Transverse colon (tissue), 4 donors: ENCODE results near the gene GGT1. TPM values are rescaled to one million over a fixed set of nuclear protein-coding genes. Genes with fewer than 3 reads are reported as not detected.
"Not testable (repeated sequence)": the region's sequence is repeated elsewhere in the genome, so short reads cannot be mapped to it uniquely, and the experiment has no call there.

Source experiments
- DNase-seq: peaks from one replicate; pipeline ENCODE4 v3.0.0-alpha.2; 2019
- H3K27ac ChIP-seq, 4 donors: fragments of 200-600 bp; sonication (generic); 2 replicates each; pipeline ENCODE4 v1.5.1; 2016 to 2018; ENCODE audit warnings: inconsistent platforms in 4 of 4
- H3K27me3 ChIP-seq: fragments of 200-600 bp; sonication (generic); 2 replicates; pipeline ENCODE4 v1.5.1; 2017; ENCODE audit warnings: inconsistent platforms
- H3K36me3 ChIP-seq, 4 donors: fragments of 200-600 bp; sonication (generic); 2 replicates each; pipeline ENCODE4 v1.5.1; 2017 to 2019; ENCODE audit warnings: inconsistent platforms in 4 of 4
- H3K4me1 ChIP-seq, 4 donors: fragments of 200-600 bp; sonication (generic); 2 replicates each; pipeline ENCODE4 v1.5.1; 2017 to 2020; ENCODE audit warnings: inconsistent platforms in 4 of 4
- H3K4me3 ChIP-seq, 4 donors: fragments of 200-600 bp; sonication (generic); 1 replicate in 1 of 4; 2 replicates in 3 of 4; pipeline versions ENCODE4 v1.5.1 to v1.6.1; 2017 to 2019; ENCODE audit warnings: inconsistent platforms in 4 of 4
- H3K9me3 ChIP-seq, 2 donors: fragments of 200-600 bp; sonication (generic); 2 replicates each; pipeline ENCODE4 v1.5.1; 2017 to 2019; ENCODE audit warnings: inconsistent platforms in 2 of 2
- WGBS, 2 donors: methylation state at CpG; one replicate each; pipeline ENCODE4 v1.1.5; 2018; ENCODE audit warnings: low coverage in 1 of 2; 5-methylcytosine and 5-hydroxymethylcytosine counted together
- in situ Hi-C, 4 donors: fragments of 200-750 bp; cut with MboI; loops; one replicate each; pipeline versions ENCODE4 v1.15.0 to v1.15.1; 2017; ENCODE audit warnings: low sequenced_read_pairs in 3 of 4, low pct_ligation_motif_present in 1 of 4, low pct_unique_long_range_greater_than_20kb in 1 of 4
- intact Hi-C: fragments of 100-400 bp; cut with DNase I; formaldehyde crosslinking; loops from one replicate; pipeline ENCODE4 v1.15.1; 2023; ENCODE audit warnings: low total_unique reads
- total RNA-seq, 4 donors: library from RNA; depleted of rRNA; stranded (reverse); fragments of >200 nt; gene quantifications; one replicate each; pipeline ENCODE4 v1.1.0, GENCODE V29; 2016
- TF ChIP-seq, protein P1 (sequence below), 5 experiments: fragments of 200-600 bp in 3 of 5; fragments of 450-650 bp in 2 of 5; sonication (generic) in 3 of 5; IDR thresholded peaks; 1 replicate in 2 of 5; 2 replicates in 3 of 5; pipeline ENCODE4 v1.5.1; 2016 to 2017; ENCODE audit warnings: antibody characterized with exemption in 5 of 5, inconsistent platforms in 3 of 5, mild to moderate bottlenecking in 2 of 5, moderate library complexity in 1 of 5

Gene GGT1
- total RNA-seq, 4 donors from 2014 or later, result 52.4 to 167 (median 77.1) TPM

DNA sequence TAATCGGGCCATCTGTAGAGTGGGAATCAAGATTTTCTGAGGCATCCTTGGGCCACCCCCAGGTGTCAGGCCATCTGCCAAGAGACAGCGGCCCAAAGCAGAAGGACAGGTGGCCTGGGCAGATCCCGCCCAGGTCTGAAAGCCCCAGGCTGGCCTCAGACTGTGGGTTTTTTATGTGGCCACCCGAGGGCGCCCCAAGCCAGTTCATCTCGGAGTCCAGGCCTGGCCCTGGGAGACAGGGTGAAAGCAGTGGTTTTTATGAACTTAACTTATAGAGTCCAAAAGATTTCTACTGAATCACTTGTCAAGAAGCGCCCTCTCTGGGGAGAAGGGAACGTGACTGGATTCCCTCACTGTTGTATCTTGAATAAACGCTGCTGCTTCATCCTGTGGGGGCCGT is 47.9 kb downstream of the GGT1 start:
- in situ Hi-C loops, result loop anchor here in 1 of 4 donors (25.0 kb wide), 1 partner anchor 1314 kb away; no protein-coding TSS in a partner anchor
- H3K27me3 ChIP-seq, H3K9me3 ChIP-seq, H3K4me1 ChIP-seq, intact Hi-C loops, H3K27ac ChIP-seq, H3K4me3 ChIP-seq, H3K36me3 ChIP-seq: not testable (repeated sequence)
- peak; percentile 77 for DNase-seq
- WGBS, 2 donors, result no CpG with 5 or more reads among the region's 10 CpGs
- TF ChIP-seq, protein P1, sequence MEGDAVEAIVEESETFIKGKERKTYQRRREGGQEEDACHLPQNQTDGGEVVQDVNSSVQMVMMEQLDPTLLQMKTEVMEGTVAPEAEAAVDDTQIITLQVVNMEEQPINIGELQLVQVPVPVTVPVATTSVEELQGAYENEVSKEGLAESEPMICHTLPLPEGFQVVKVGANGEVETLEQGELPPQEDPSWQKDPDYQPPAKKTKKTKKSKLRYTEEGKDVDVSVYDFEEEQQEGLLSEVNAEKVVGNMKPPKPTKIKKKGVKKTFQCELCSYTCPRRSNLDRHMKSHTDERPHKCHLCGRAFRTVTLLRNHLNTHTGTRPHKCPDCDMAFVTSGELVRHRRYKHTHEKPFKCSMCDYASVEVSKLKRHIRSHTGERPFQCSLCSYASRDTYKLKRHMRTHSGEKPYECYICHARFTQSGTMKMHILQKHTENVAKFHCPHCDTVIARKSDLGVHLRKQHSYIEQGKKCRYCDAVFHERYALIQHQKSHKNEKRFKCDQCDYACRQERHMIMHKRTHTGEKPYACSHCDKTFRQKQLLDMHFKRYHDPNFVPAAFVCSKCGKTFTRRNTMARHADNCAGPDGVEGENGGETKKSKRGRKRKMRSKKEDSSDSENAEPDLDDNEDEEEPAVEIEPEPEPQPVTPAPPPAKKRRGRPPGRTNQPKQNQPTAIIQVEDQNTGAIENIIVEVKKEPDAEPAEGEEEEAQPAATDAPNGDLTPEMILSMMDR (IDR thresholded peaks at IDR 0.05), result peak in 4 of 5 experiments; percentile 9 to 30 (median 19)

GRCh38 chr22:24665395-24665794 is 62.4 kb downstream of the GGT1 start:
- intact Hi-C loops, H3K4me1 ChIP-seq, H3K27ac ChIP-seq, H3K9me3 ChIP-seq, H3K27me3 ChIP-seq, DNase-seq, H3K36me3 ChIP-seq, H3K4me3 ChIP-seq: not testable (repeated sequence)
- in situ Hi-C loops, result loop anchor here in 1 of 4 donors (25.0 kb wide), 1 partner anchor 1328 kb away; no protein-coding TSS in a partner anchor
- WGBS, 2 donors, result 84% methylated on average over 3 of the region's 3 CpGs; no CpG with 5 or more reads in 1 of the 2 donors

- H3K4me1 ChIP-seq, DNase-seq, H3K9me3 ChIP-seq, H3K36me3 ChIP-seq, intact Hi-C loops, H3K27me3 ChIP-seq, H3K4me3 ChIP-seq, H3K27ac ChIP-seq: not testable (repeated sequence)
- in situ Hi-C loops, result loop anchor here in 1 of 4 donors (25.0 kb wide), 1 partner anchor 1331 kb away; no protein-coding TSS in a partner anchor
- WGBS, 2 donors, result 86 to 100% methylated on average over 4 to 5 of the region's 10 CpGs
Measured at GRCh38 chr22:24667904-24668303, 64.9 kb downstream of the GGT1 start.

- intact Hi-C loops, H3K36me3 ChIP-seq, DNase-seq, H3K27me3 ChIP-seq, H3K4me3 ChIP-seq, H3K9me3 ChIP-seq, H3K4me1 ChIP-seq: not testable (repeated sequence)
- 43% methylated on average over 2 of the region's 2 CpGs; no CpG with 5 or more reads in 1 of the 2 donors for WGBS, 2 donors
- in situ Hi-C loops, result loop anchor here in 1 of 4 donors (25.0 kb wide), 1 partner anchor 1335 kb away; no protein-coding TSS in a partner anchor
- H3K27ac ChIP-seq, result peak overlapping the region in 1 of 4 donors; percentile 56
Measured at GRCh38 chr22:24672532-24672931, 69.5 kb downstream of the GGT1 start.

Other genes starting within 250 kb of the GGT1 start
- 1 to 10 TPM in 3 of 4 donors, not detected in 1; 3.0 to 6.2 (median 3.0) TPM for gene ADORA2A, start 175.6 kb upstream of the GGT1 start, total RNA-seq
- under 1 TPM in 1 of 4 donors, not detected in 3; 0.32 TPM for gene UPB1, start 107.9 kb upstream of the GGT1 start, total RNA-seq
- gene GUCD1, start 48.1 kb upstream of the GGT1 start, total RNA-seq, result 100 to 1,000 TPM in 3 of 4 donors, 10 to 100 TPM in 1; 56.7 to 498 (median 277) TPM
- 100 to 1,000 TPM in 2 of 4 donors, 10 to 100 TPM in 2; 21.3 to 127 (median 93.8) TPM for gene SNRPD3, start 47.2 kb upstream of the GGT1 start, total RNA-seq
- gene LRRC75B, start 10.1 kb upstream of the GGT1 start, total RNA-seq, result 10 to 100 TPM; 13.3 to 20.6 (median 16.6) TPM
- not detected for gene PIWIL3, start 171.5 kb downstream of the GGT1 start, total RNA-seq
- 1 to 10 TPM; 2.5 to 6.2 (median 3.7) TPM for gene SGSM1, start 203.0 kb downstream of the GGT1 start, total RNA-seq